T-helper 22 cell (primary cell): ENCODE results near the gene MCTS1.
A peak's percentile ranks its signal among the peaks of the same experiment; 100 is the strongest.
"Not testable (repeated sequence)": the region's sequence is repeated elsewhere in the genome, so short reads cannot be mapped to it uniquely, and the experiment has no call there.

Source experiments
- DNase-seq: peaks from one replicate; pipeline ENCODE4 v3.0.0-alpha.2; 2020; ENCODE audit warnings: low read depth

Gene MCTS1

DNA sequence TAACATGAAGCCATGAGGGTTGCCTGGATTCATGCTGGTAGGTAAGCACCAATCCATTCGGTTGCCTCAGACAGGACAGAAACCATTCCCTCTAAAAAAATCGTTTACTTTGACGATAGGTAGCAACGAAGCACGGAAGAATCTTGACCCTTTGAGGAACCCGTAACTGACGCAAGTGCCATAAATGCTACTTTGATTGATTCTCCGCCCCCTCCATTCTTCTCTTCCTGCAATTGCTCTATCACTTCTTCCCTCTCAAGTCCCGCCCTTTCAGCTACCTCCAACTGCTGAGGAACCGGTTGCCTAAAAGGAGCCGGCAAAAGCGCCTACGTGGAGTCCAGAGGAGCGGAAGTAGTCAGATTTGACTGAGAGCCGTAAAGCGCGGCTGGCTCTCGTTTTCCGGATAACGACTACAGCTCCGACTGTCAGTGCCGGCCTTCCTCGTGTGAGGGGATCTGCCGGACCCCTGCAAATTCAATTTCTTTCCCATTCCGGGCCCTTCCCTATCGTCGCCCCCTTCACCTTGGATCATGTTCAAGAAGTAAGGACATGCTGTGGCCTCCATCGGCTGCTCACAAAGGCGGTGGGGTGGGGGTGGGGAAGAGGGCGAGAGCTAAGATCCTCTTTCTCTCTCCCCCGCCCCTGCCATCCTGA lies at the start of gene MCTS1:
MCTS1 (plus strand) TSS at position 395 of the 654 bp plus-strand sequence; CDS start at position 531, 136 bp downstream.
- peak; percentile 74 for DNase-seq

GRCh38 chrX:120556251-120556650 lies 47.6 kb upstream of the MCTS1 start:
- DNase-seq = no peak

- no peak for DNase-seq
These were observed 44.1 kb upstream of the MCTS1 start for GRCh38 chrX:120559804-120560203.

DNA sequence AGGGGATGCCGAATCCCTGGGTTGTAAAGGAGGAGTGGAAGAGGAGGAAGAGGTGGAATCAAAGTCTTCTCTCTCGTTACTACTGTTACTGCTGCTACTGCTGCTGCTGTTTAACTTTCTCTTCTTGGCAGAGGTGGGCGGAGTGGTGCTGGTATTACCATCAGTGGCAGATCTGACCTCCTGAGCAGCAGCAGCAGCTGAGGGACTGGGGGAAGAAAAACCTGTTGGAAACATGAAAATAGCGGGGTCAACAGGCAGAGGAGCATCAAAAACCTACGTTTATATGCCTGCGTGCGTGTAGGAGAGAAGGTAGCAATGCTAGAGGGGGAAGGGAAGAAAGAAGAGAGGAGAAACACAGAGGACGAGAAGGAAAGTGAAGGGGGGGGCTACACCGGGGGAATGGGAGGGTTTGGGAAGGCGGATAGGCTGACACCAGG lies 43.5 kb upstream of the MCTS1 start:
- DNase-seq = no peak

DNA sequence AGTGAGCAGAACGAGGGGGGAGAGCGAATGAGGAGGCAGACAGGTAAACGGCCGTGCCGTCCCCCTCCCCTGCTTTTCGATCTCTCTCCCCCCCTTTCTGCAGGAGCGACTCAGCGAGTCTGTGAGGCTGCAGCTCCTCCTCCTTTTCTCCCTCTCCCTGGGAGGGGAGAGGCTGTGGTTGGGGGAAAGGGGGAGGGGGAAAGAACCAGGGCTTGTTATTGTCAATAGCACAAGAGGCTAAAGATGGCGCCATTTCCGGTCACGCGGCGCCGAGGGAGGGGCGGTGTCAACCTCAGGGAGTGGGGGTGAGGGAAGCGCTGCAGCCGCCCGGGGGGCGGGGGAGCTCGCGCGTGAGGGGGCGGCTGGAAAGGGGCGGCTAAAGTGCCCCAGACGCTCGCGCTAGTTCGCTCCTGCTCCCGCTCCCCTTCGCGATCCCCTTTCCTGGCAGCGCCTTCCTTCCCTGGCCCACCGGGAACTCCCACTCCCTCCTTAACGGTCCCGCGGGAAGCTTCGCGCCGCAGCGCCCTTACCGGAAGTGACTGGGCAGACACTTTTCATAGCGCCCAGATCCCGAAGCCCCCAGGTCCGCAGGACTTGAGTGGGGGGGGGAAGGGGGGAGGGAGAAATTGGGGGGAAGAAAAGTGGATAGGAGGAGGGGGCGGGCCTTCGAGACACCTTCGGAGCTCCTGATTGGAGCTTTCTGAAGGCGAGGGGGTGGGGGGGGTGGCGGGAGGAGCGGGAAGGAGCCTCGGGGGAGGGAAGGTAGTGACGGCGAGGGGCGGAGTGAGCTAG lies 42.9 kb upstream of the MCTS1 start, which contains the start of gene CUL4B:
CUL4B (minus strand) TSS at position 121 of the 792 bp plus-strand sequence. CDS start 324 bp downstream, outside the sequence.
- peak; percentile 90 for DNase-seq

DNA sequence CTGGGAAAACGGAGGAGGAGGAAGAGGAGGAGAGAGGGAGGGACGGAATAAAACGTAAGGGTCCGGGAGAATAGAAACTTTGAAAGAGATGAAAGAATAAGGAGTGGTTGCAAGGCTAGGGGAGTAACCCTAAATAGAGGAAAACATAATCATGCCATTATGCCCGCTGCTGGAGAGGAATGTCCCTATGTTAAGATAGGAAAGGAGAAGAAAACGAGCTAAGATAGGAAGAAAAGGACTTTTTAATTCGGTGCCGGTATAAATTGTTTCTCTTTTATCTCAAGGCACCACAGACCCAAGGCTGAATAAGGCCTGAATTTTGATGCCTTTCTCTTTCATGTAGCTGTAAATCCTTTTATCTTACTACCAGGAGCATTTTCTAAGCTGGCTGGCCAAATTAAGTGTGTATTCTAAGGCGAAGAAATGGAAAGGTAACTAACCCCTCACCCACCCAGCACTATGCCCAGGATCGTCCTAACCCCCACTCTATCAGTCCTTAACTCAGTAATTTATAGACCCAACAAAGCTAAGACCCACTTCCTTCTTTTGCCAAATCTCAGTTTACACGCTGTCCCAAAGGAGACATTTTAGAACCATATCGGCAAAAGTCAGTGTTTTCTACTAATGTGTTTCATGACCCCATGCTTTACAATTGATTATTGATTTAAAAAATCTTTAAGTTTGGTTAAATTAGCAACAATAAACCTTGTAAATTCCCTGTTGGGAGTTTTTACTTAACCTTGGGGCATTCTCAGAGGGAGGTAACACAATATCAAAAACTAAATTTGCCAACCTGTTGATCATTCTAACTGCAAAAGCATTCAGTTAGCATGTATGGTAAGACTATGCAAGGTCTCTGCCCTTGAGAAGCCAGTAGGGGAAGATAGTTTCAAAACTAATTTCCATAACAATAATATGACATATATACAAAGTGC lies 42.0 kb upstream of the MCTS1 start:
- no peak for DNase-seq

DNA sequence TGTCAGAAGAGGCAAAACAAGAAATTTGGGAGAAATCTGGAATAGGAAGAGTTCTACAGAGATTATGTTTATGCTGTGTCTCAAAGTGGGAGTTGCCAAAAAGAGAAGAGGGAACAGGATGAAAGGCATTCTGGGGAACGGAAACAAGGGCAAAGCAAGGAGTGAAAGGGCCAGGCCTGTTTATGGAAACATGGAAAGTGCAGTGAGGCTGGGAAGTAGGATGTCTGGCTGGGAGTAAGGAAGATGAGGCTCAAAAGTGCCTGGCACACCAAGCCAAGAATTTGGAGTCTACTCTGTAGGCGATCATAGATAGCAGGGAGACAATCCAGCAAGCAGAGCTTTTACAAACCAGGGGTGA lies 41.4 kb upstream of the MCTS1 start:
- DNase-seq = no peak

GRCh38 chrX:120564925-120565324 lies 39.0 kb upstream of the MCTS1 start:
- no peak for DNase-seq

DNA sequence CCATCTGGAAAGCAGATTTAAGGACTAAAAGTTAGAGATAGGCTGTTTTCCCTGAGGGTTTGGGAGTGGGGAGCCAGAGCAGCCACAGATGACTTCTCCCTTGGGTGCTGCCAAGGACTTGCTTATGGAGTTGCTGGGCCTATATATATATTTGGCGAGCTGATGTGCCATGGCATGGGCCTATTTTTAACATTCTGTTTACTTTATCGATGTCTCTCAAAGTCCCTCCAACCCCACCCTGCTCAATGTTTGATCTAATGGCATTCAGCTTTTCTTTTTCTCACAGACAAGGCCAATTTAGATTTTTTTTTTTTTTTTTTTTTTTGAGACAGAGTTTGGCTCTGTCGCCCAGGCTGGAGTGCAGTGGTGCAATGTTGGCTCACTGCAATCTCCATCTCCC lies 37.1 kb upstream of the MCTS1 start:
- no peak for DNase-seq

- no peak for DNase-seq
These were observed 35.9 kb upstream of the MCTS1 start for GRCh38 chrX:120568035-120568434.

DNA sequence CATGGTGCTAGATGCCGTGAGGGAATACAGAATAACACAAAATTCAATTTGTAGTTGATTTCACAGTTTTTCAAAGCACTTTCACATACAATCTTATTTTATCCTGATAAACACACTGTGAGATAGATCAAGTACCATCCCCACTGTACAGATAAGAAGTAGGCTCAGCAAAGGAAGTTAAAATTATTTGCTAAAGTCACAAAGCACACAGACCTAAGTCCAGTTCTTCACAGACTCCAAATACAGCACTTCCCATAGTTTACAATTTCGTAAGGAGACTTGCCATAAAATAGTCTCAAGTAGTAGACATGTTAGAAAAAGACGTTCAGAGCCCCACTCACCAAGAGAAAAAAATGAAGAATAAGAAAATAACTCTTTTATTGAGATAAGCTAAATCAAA lies 35.3 kb upstream of the MCTS1 start:
- no peak for DNase-seq

DNA sequence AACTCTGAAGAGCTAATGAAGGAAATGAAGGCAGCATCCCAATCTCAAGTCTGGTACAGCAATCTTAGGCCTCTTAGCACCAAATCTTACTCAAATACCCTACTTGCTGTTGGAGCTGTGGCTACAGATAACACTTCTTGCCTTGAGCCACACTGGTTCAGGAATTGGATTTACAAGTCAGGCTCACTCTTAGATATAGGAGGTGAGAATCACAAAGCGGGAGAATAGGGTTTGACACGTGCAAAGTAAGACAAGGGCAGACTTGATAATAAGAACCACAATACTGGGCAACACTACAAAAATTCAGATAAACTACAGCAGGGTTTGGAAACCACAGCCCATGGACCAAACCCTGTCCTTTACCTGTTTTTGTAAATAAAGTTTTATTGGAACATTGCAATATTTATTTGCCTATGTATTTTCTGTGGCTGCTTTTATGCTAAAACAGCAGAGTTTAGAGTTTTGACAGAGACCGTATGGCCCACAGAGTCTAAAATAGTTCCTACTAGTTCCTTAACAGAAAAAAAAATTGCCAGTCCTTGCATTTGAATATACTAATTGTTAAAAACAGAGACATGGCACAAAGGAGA lies 33.8 kb upstream of the MCTS1 start:
- no peak for DNase-seq

DNA sequence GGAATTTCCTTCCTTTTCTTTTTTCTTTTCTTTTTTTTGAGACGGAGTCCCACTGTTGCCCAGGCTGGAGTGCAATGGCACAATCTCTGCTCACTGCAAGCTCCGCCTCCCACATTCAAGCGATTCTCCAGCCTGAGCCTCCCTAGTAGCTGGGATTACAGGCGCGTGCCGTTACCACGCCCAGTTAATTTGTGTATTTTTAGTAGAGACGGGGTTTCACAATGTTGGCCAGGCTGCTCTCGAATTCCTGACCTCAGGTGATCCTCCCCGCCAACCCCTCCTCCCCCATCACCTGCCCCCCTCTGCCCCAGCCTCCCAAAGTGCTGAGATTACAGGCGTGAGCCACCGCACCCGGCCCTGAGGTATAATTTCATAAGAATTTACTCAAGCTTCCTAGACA lies 30.1 kb upstream of the MCTS1 start:
- DNase-seq = not testable (repeated sequence)

GRCh38 chrX:120575379-120576114 lies 28.4 kb upstream of the MCTS1 start:
- DNase-seq = no peak

GRCh38 chrX:120585702-120586101 lies 18.2 kb upstream of the MCTS1 start:
- DNase-seq = no peak

DNA sequence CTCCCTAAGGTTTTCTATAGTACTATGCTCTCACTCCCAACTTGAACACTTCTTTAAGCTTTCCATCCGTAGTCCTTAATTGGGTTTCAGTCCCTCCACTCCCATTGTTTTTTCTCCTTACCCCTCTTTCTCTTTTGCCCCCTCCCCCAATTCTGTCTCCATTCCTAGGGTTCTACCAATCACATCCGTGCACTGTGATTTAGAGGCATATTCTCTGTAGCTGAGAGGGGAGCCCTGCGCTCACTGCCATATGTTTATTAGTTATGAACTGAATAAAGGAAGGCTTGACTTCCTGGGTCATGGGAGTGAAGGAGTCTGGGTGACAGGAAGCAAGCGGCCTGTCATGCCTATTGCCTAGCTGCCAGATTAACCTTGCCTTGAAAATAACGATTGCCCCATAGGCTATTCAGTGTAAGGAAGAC lies 471 bp downstream of the MCTS1 start:
- DNase-seq = peak; percentile 17

- no peak for DNase-seq
These were observed 8.2 kb downstream of the MCTS1 start for GRCh38 chrX:120612086-120612485.

- no peak for DNase-seq
These were observed 10.9 kb downstream of the MCTS1 start for GRCh38 chrX:120614816-120615215.

GRCh38 chrX:120617996-120618630 lies 14.2 kb downstream of the MCTS1 start:
- DNase-seq = no peak

DNA sequence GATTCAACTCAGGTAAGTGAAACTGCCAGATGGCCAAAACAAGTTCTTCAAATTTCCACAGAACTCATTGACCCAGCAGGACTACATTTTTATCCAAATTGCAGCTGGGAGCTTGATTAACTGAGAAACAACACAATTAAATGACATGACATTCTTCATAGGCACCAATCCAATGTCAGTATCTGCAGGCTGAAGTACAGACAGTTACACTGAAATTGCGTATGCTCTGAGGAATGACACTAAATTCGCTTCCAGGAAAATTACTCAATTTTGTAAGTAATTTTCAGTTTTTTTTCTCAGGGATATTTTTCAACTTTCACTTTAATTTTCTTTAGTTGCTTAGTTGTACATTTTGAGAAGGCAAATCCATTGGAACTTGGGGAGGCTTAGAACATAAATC lies 21.5 kb downstream of the MCTS1 start:
- no peak for DNase-seq
